Gastroesophageal sphincter (tissue), 4 donors: ENCODE results near the gene DSEL. TPM values are rescaled to one million over a fixed set of nuclear protein-coding genes. Genes with fewer than 3 reads are reported as not detected.

ENCODE experiments used
- ATAC-seq: fragments of 150-250 bp; one replicate; pipeline ENCODE4 v1.9.1; 2016; ENCODE audit warnings: mild to moderate bottlenecking, moderate library complexity
- H3K27ac ChIP-seq, 4 donors: fragments of 200-600 bp; sonication (generic) in 3 of 4; 1 replicate in 3 of 4; 2 replicates in 1 of 4; pipeline ENCODE4 v1.5.1; 2016 to 2019
- H3K27me3 ChIP-seq: fragments of 200-600 bp; sonication (generic); one replicate; pipeline ENCODE4 v1.5.1; 2019
- H3K36me3 ChIP-seq, 2 donors: fragments of 200-600 bp; sonication (generic); one replicate each; pipeline ENCODE4 v1.5.1; 2019; ENCODE audit warnings: control low read depth in 1 of 2
- H3K4me1 ChIP-seq, 3 donors: fragments of 200-600 bp; sonication (generic); 1 replicate in 2 of 3; 2 replicates in 1 of 3; pipeline ENCODE4 v1.5.1; 2016 to 2019; ENCODE audit warnings: control low read depth in 2 of 3
- H3K4me3 ChIP-seq, 2 donors: fragments of 200-600 bp; sonication (generic); one replicate each; pipeline ENCODE4 v1.5.1; 2019; ENCODE audit warnings: mild to moderate bottlenecking in 1 of 2, moderate library complexity in 1 of 2
- H3K9me3 ChIP-seq, 3 donors: fragments of 200-600 bp; sonication (generic); one replicate each; pipeline ENCODE4 v1.5.1; 2017 to 2019; ENCODE audit warnings: control low read depth in 2 of 3
- CTCF ChIP-seq, 4 experiments: fragments of 200-600 bp in 2 of 4; fragments of 450-650 bp in 2 of 4; sonication (generic) in 1 of 4; IDR thresholded peaks; one replicate each; pipeline ENCODE4 v1.5.1; 2017 to 2019; ENCODE audit warnings: antibody characterized with exemption in 4 of 4, mild to moderate bottlenecking in 2 of 4, moderate library complexity in 2 of 4
- EP300 ChIP-seq: sonication (generic); formaldehyde crosslinking; IDR thresholded peaks from one replicate; pipeline ENCODE4 v1.6.1; 2017; ENCODE audit warnings: antibody characterized with exemption, mild to moderate bottlenecking
- POLR2A ChIP-seq, 2 donors: fragments of 450-650 bp; IDR thresholded peaks; one replicate each; pipeline ENCODE4 v1.6.1; 2017; ENCODE audit warnings: antibody characterized with exemption in 2 of 2, mild to moderate bottlenecking in 2 of 2, moderate library complexity in 1 of 2
- POLR2AphosphoS5 ChIP-seq: sonication (generic); formaldehyde crosslinking; IDR thresholded peaks from one replicate; pipeline ENCODE4 v1.6.1; 2017; ENCODE audit warnings: antibody characterized with exemption
- WGBS, 2 donors: methylation state at CpG; one replicate each; pipeline ENCODE4 v1.1.5; 2018; ENCODE audit warnings: low coverage in 1 of 2; 5-methylcytosine and 5-hydroxymethylcytosine counted together
- total RNA-seq, 4 donors: library from RNA; depleted of rRNA; stranded (reverse); fragments of >200 nt; gene quantifications; one replicate each; pipeline ENCODE4 v1.1.0, GENCODE V29; 2016

The DSEL gene
- total RNA-seq, 4 donors from 2014 or later: 8.9 to 10.9 (median 9.7) TPM

- Histone ChIP-seq H3K27ac (no peak overlapping the region), H3K4me3 (no peak overlapping the region), H3K9me3 (peaks cover 0 to 5% (median 0%) of the 10 kb centered on the region in 3 donors), H3K36me3 (no peaks in the 10 kb centered on the region), H3K4me1 (no peaks in the 10 kb centered on the region), H3K27me3 (no peaks in the 10 kb centered on the region)
- 69 to 94% methylated on average over 2 of the region's 2 CpGs for WGBS, 2 donors
- ATAC-seq: no peak
- TF ChIP-seq POLR2AphosphoS5 (no peak), EP300 (no peak), POLR2A (IDR thresholded peaks at IDR 0.05) (no peak), CTCF (IDR thresholded peaks at IDR 0.05) (no peak)
Observed at GRCh38 chr18:67477522-67477921, 39.0 kb downstream of the DSEL start.

- TF ChIP-seq POLR2AphosphoS5 (no peak), POLR2A (IDR thresholded peaks at IDR 0.05) (no peak), EP300 (no peak), CTCF (IDR thresholded peaks at IDR 0.05) (no peak)
- no peak for ATAC-seq
- 31 to 33% methylated on average over 3 of the region's 3 CpGs for WGBS, 2 donors
Observed at GRCh38 chr18:67476585-67476984, 39.9 kb downstream of the DSEL start.

GRCh38 chr18:67475673-67476072 is 40.8 kb downstream of the DSEL start:
- ATAC-seq: no peak
- Histone ChIP-seq H3K36me3 (no peaks in the 10 kb centered on the region), H3K27ac (no peak overlapping the region), H3K9me3 (peaks cover 0 to 4% (median 0%) of the 10 kb centered on the region in 3 donors), H3K4me3 (no peak overlapping the region), H3K27me3 (no peaks in the 10 kb centered on the region), H3K4me1 (no peaks in the 10 kb centered on the region)
- WGBS, 2 donors: no CpG with 5 or more reads among the region's 1 CpG
- TF ChIP-seq EP300: no peak
- TF ChIP-seq CTCF (IDR thresholded peaks at IDR 0.05): no peak
- no peak for TF ChIP-seq POLR2AphosphoS5
- TF ChIP-seq POLR2A (IDR thresholded peaks at IDR 0.05): no peak

More at GRCh38 chr18:67476585-67476984, 39.9 kb downstream of the DSEL start:
- Histone ChIP-seq H3K4me1 (no peaks in the 10 kb centered on the region), H3K4me3 (no peak overlapping the region), H3K36me3 (no peaks in the 10 kb centered on the region), H3K9me3 (peaks cover 0 to 5% (median 0%) of the 10 kb centered on the region in 3 donors), H3K27me3 (no peaks in the 10 kb centered on the region), H3K27ac (no peak overlapping the region)

- Histone ChIP-seq H3K4me1 (no peaks in the 10 kb centered on the region), H3K27ac (no peak overlapping the region), H3K27me3 (peaks cover 8% of the 10 kb centered on the region), H3K36me3 (no peaks in the 10 kb centered on the region), H3K9me3 (no peaks in the 10 kb centered on the region), H3K4me3 (no peak overlapping the region)
- TF ChIP-seq POLR2A (IDR thresholded peaks at IDR 0.05) (no peak), EP300 (no peak), CTCF (IDR thresholded peaks at IDR 0.05) (no peak), POLR2AphosphoS5 (no peak)
- no peak for ATAC-seq
Observed at GRCh38 chr18:67468038-67468437, 48.5 kb downstream of the DSEL start.

- Histone ChIP-seq H3K4me1 (no peaks in the 10 kb centered on the region), H3K4me3 (no peak overlapping the region), H3K36me3 (no peaks in the 10 kb centered on the region), H3K27me3 (peaks cover 8% of the 10 kb centered on the region), H3K9me3 (peaks cover 0 to under 1% (median 0%) of the 10 kb centered on the region in 3 donors), H3K27ac (no peak overlapping the region)
- WGBS, 2 donors: 43 to 57% methylated on average over 1 of the region's 1 CpG
- no peak for TF ChIP-seq EP300
- no peak for TF ChIP-seq CTCF (IDR thresholded peaks at IDR 0.05)
- TF ChIP-seq POLR2AphosphoS5: no peak
- no peak for TF ChIP-seq POLR2A (IDR thresholded peaks at IDR 0.05)
- no peak for ATAC-seq
Observed at GRCh38 chr18:67467188-67467587, 49.3 kb downstream of the DSEL start.
